B cell (primary cell): ENCODE measurements around the gene CBLN3. TPM values are rescaled to one million over a fixed set of nuclear protein-coding genes. Genes with fewer than 3 reads are reported as not detected.

Source experiments
- ATAC-seq: fragments of 200-7000 bp; cut with Tn5 transposase; one replicate; pipeline ENCODE4 v1.10.0; 2021; ENCODE audit warnings: low read depth, mild to moderate bottlenecking, moderate number of reproducible peaks, moderate library complexity
- CTCF ChIA-PET: fragments of 350-600 bp; sonication (Branson Sonifier 250); formaldehyde crosslinking; loops from one replicate; lab custom pipeline; 2021; ENCODE audit warnings: antibody characterized with exemption, inconsistent platforms; lab: Charles Lee
- POLR2A ChIA-PET: fragments of 350-600 bp; sonication (Branson Sonifier 250); formaldehyde crosslinking; loops from one replicate; lab custom pipeline; 2021; ENCODE audit warnings: antibody characterized with exemption; lab: Charles Lee
- DNase-seq: peaks from one replicate; pipeline ENCODE4 v3.0.0; 2013
- H2AFZ ChIP-seq: 2 replicates; pipeline ENCODE4 v1.6.1; 2012; ENCODE audit warnings: mild to moderate bottlenecking, low read depth, low read length; ENCODE audit not compliant: insufficient read depth, poor library complexity, severe bottlenecking
- H3K27ac ChIP-seq, 2 donors: 1 replicate in 1 of 2; 2 replicates in 1 of 2; pipeline ENCODE4 v1.5.1; 2012 to 2013; ENCODE audit warnings: low read length in 2 of 2, mild to moderate bottlenecking in 2 of 2, moderate library complexity in 1 of 2
- H3K27me3 ChIP-seq, 4 experiments: fragments of 200-600 bp in 1 of 4; sonication (generic) in 1 of 4; replicated peaks in 1 of 4; 1 replicate in 2 of 4; 2 replicates in 2 of 4; pipeline versions ENCODE4 v1.6.1 to v1.7.0; 2013 to 2016; ENCODE audit warnings: low read length in 3 of 4, mild to moderate bottlenecking in 2 of 4, mixed read lengths in 1 of 4, moderate library complexity in 1 of 4; ENCODE audit not compliant: insufficient read depth in 4 of 4, control insufficient read depth in 3 of 4; ENCODE audit errors: control extremely low read depth in 1 of 4
- H3K36me3 ChIP-seq, 2 experiments: replicated peaks in 1 of 2; 1 replicate in 1 of 2; 2 replicates in 1 of 2; pipeline versions ENCODE4 v1.6.1 to v1.7.1; 2013; ENCODE audit warnings: low read length in 1 of 2; ENCODE audit not compliant: insufficient read depth in 2 of 2, control insufficient read depth in 1 of 2; ENCODE audit errors: control extremely low read depth in 1 of 2, extremely low read depth in 1 of 2
- H3K4me1 ChIP-seq, 2 donors: fragments of 200-600 bp in 1 of 2; sonication (generic) in 1 of 2; 1 replicate in 1 of 2; 2 replicates in 1 of 2; pipeline versions ENCODE4 v1.5.1 to v1.6.1; 2013 to 2017; ENCODE audit warnings: low read length in 2 of 2; ENCODE audit not compliant: control insufficient read depth in 2 of 2, insufficient read depth in 2 of 2
- H3K4me2 ChIP-seq: replicated peaks from 2 replicates; pipeline ENCODE3; 2012; ENCODE audit warnings: mild to moderate bottlenecking, low read depth, low read length; ENCODE audit not compliant: poor library complexity, severe bottlenecking
- H3K4me3 ChIP-seq, 5 experiments: fragments of 200-600 bp in 1 of 5; sonication (generic) in 1 of 5; 1 replicate in 3 of 5; 2 replicates in 2 of 5; pipeline versions ENCODE4 v1.5.1 to v1.7.0; 2011 to 2016; ENCODE audit warnings: low read length in 4 of 5, mild to moderate bottlenecking in 4 of 5, low read depth in 2 of 5, control low read depth in 1 of 5, moderate library complexity in 1 of 5; ENCODE audit not compliant: insufficient read depth in 1 of 5; ENCODE audit errors: control extremely low read depth in 1 of 5, extremely low read depth in 1 of 5
- H3K79me2 ChIP-seq: fragments of 200-600 bp; sonication (generic); one replicate; pipeline ENCODE4 v1.6.0; 2016; ENCODE audit warnings: low read length; ENCODE audit not compliant: control insufficient read depth, insufficient read depth
- H3K9ac ChIP-seq: fragments of 200-600 bp; sonication (generic); 2 replicates; pipeline ENCODE4 v1.6.1; 2017; ENCODE audit warnings: mild to moderate bottlenecking, low read length, moderate library complexity
- H3K9me3 ChIP-seq, 3 donors: one replicate each; pipeline versions ENCODE4 v1.6.1 to v1.7.1; 2013; ENCODE audit warnings: low read length in 2 of 3; ENCODE audit not compliant: control insufficient read depth in 2 of 3, insufficient read depth in 1 of 3; ENCODE audit errors: control extremely low read depth in 1 of 3
- H4K20me1 ChIP-seq: 2 replicates; pipeline ENCODE4 v1.6.0; 2012; ENCODE audit warnings: mild to moderate bottlenecking, low read length; ENCODE audit not compliant: insufficient read depth, control insufficient read depth, poor library complexity, severe bottlenecking
- H3K27ac Mint-ChIP-seq: one replicate; pipeline ENCODE4 v1.8.0; 2021; ENCODE audit warnings: mixed read lengths
- H3K27me3 Mint-ChIP-seq: one replicate; pipeline ENCODE4 v1.8.0; 2021; ENCODE audit warnings: mixed read lengths
- H3K4me1 Mint-ChIP-seq: one replicate; pipeline ENCODE4 v1.8.0; 2021; ENCODE audit warnings: mixed read lengths
- H3K4me3 Mint-ChIP-seq: one replicate; pipeline ENCODE4 v1.8.0; 2021; ENCODE audit warnings: mixed read lengths
- H3K9me3 Mint-ChIP-seq: one replicate; pipeline ENCODE4 v1.8.0; 2022; ENCODE audit warnings: mixed read lengths; ENCODE audit not compliant: insufficient read depth
- EZH2 ChIP-seq: IDR thresholded peaks from 2 replicates; pipeline ENCODE4 v1.6.1; 2012; ENCODE audit warnings: borderline replicate concordance, low read depth, mild to moderate bottlenecking, moderate library complexity, low read length; ENCODE audit not compliant: insufficient read depth, poor library complexity, severe bottlenecking
- WGBS: methylation state at CpG from one replicate; pipeline ENCODE4 v1.1.5; 2013; ENCODE audit warnings: missing lambda C conversion rate; ENCODE audit not compliant: insufficient coverage; 5-methylcytosine and 5-hydroxymethylcytosine counted together
- intact Hi-C: fragments of 100-400 bp; cut with micrococcal nuclease; formaldehyde crosslinking; loops from one replicate; pipeline ENCODE4 v1.10.0; 2022
- polyA plus RNA-seq: library from polyadenylated mRNA; depleted of rRNA; stranded (reverse); fragments of >200 nt; gene quantifications from 2 replicates; pipeline ENCODE4 v1.2.3, GENCODE V29; 2012
- total RNA-seq, 2 donors: library from RNA; stranded (reverse); fragments of 120-200 nt in 1 of 2; gene quantifications; 1 replicate in 1 of 2; 2 replicates in 1 of 2; pipeline versions ENCODE4 v1.2.3 to v1.2.4, GENCODE V29; 2013 to 2022
- TF ChIP-seq, protein P1 (sequence below): fragments of 200-600 bp; IDR thresholded peaks from one replicate; pipeline ENCODE4 v1.8.0; 2022; ENCODE audit warnings: antibody characterized with exemption, mild to moderate bottlenecking

The CBLN3 gene
- total and polyA plus RNA-seq, 2 donors (not counting 1 experiment from before 2014, with no cell fraction given): 35.0 to 134 TPM

GRCh38 chr14:24436355-24437019 lies 7.0 kb upstream of the CBLN3 start:
- CTCF ChIA-PET: interaction anchor here (0.8 to 17.4 kb wide), 21 partner anchors 9 to 378 kb away, joined by 3 to 650 read pairs (median 6); partner anchors contain the start of genes ADCY4, CIDEB, LTB4R and LTB4R2
- POLR2A ChIA-PET: interaction anchor here (0.6 to 2.8 kb wide), 4 partner anchors 70 to 190 kb away, joined by 3 to 20 read pairs (median 6); partner anchors contain the start of gene RIPK3
- H3K4me2 ChIP-seq: peak overlapping the region; percentile 34
- no peak overlapping the region for H3K9ac ChIP-seq
- Mint-ChIP-seq H3K27ac (peak overlapping the region; percentile 89), H3K27me3 (no peaks in the 10 kb centered on the region), H3K4me1 (peaks cover 69% of the 10 kb centered on the region), H3K9me3 (no peaks in the 10 kb centered on the region), H3K4me3 (peak overlapping the region; percentile 52)
- intact Hi-C loops: loop anchor here (1.0 to 10.0 kb wide), 3 partner anchors 71 to 1342 kb away; partner anchors contain the start of genes ACIN1 and C14orf119
- peaks cover 0 to 91% of the 10 kb centered on the region in 2 experiments for H3K36me3 ChIP-seq
- H3K9me3 ChIP-seq: no peaks in the 10 kb centered on the region
- H3K4me1 ChIP-seq: peaks cover 34 to 40% of the 10 kb centered on the region in 2 donors
- no peak overlapping the region for H3K4me3 ChIP-seq
- DNase-seq: peak; percentile 73
- ATAC-seq: peak; percentile 64
- 36% methylated on average over 4 of the region's 5 CpGs for WGBS
- H3K27ac ChIP-seq: peak overlapping the region; percentile 20 to 64
- no peak overlapping the region for H2AFZ ChIP-seq
- H3K79me2 ChIP-seq: peaks cover 29% of the 10 kb centered on the region
- peaks cover 84% of the 10 kb centered on the region for H4K20me1 ChIP-seq
- no peaks in the 10 kb centered on the region for H3K27me3 ChIP-seq
- TF ChIP-seq EZH2: no peak
- TF ChIP-seq, protein P1, sequence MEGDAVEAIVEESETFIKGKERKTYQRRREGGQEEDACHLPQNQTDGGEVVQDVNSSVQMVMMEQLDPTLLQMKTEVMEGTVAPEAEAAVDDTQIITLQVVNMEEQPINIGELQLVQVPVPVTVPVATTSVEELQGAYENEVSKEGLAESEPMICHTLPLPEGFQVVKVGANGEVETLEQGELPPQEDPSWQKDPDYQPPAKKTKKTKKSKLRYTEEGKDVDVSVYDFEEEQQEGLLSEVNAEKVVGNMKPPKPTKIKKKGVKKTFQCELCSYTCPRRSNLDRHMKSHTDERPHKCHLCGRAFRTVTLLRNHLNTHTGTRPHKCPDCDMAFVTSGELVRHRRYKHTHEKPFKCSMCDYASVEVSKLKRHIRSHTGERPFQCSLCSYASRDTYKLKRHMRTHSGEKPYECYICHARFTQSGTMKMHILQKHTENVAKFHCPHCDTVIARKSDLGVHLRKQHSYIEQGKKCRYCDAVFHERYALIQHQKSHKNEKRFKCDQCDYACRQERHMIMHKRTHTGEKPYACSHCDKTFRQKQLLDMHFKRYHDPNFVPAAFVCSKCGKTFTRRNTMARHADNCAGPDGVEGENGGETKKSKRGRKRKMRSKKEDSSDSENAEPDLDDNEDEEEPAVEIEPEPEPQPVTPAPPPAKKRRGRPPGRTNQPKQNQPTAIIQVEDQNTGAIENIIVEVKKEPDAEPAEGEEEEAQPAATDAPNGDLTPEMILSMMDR: peak; percentile 73

GRCh38 chr14:24435998-24436354 lies 6.5 kb upstream of the CBLN3 start:
- peaks cover 34% of the 10 kb centered on the region for H3K79me2 ChIP-seq
- H3K27ac Mint-ChIP-seq: peak overlapping the region; percentile 89

More at GRCh38 chr14:24435998-24436354, 6.5 kb upstream of the CBLN3 start:
- Mint-ChIP-seq H3K27me3 (no peaks in the 10 kb centered on the region), H3K4me3 (peak overlapping the region; percentile 39), H3K4me1 (peaks cover 67% of the 10 kb centered on the region), H3K9me3 (no peaks in the 10 kb centered on the region)
- Histone ChIP-seq H2AFZ (no peak overlapping the region), H3K4me1 (peaks cover 35 to 40% of the 10 kb centered on the region in 2 donors), H3K27ac (peak overlapping the region; percentile 20 to 64), H4K20me1 (peaks cover 84% of the 10 kb centered on the region), H3K36me3 (peaks cover 0 to 94% of the 10 kb centered on the region in 2 experiments), H3K4me3 (no peak overlapping the region), H3K4me2 (peak overlapping the region; percentile 34), H3K27me3 (no peaks in the 10 kb centered on the region), H3K9me3 (no peaks in the 10 kb centered on the region), H3K9ac (no peak overlapping the region)
- TF ChIP-seq, protein P1: no peak
- no peak for TF ChIP-seq EZH2
- DNase-seq (no peak), ATAC-seq (no peak)
- intact Hi-C loops: loop anchor here (1.0 to 10.0 kb wide), 3 partner anchors 71 to 1341 kb away; partner anchors contain the start of genes ACIN1 and C14orf119
- CTCF ChIA-PET: interaction anchor here (0.9 to 17.4 kb wide), 19 partner anchors 8 to 377 kb away, joined by 3 to 650 read pairs (median 7); partner anchors contain the start of genes ADCY4, CIDEB, LTB4R and LTB4R2
- 89% methylated on average over 5 of the region's 6 CpGs for WGBS
- POLR2A ChIA-PET: interaction anchor here (0.6 to 2.8 kb wide), 4 partner anchors 69 to 190 kb away, joined by 3 to 20 read pairs (median 6); partner anchors contain the start of gene RIPK3
